ENCODE measurements around the gene IL17D. TPM values are rescaled to one million over a fixed set of nuclear protein-coding genes. Genes with fewer than 3 reads are reported as not detected.

The IL17D gene
- total RNA-seq, 3 donors from 2014 or later, result 0.73 to 6.7 (median 2.0) TPM

GRCh38 chr13:20717581-20718542 lies 14.4 kb downstream of the IL17D start:
- H3K27ac ChIP-seq, result no peak overlapping the region
- H3K27me3 ChIP-seq, result peaks cover 6 to 13% of the 10 kb centered on the region in 2 donors
- no peak for DNase-seq (ENCODE audit: low spot score in 2 of 2)
- intact Hi-C loops (cut with DNase I; ENCODE audit: low total_unique reads), result loop anchor here (10.0 kb wide), 1 partner anchor 127 kb away; no protein-coding TSS in a partner anchor
- no peak overlapping the region for H3K4me3 ChIP-seq
- H3K9me3 ChIP-seq, result no peaks in the 10 kb centered on the region
- H3K4me1 ChIP-seq, result peaks cover 0 to 3% of the 10 kb centered on the region in 2 donors
- no peaks in the 10 kb centered on the region for H3K36me3 ChIP-seq
- TF ChIP-seq POLR2AphosphoS5 (IDR thresholded peaks at IDR 0.05) (no peak), POLR2A (IDR thresholded peaks at IDR 0.05) (no peak)
- TF ChIP-seq, protein P1, sequence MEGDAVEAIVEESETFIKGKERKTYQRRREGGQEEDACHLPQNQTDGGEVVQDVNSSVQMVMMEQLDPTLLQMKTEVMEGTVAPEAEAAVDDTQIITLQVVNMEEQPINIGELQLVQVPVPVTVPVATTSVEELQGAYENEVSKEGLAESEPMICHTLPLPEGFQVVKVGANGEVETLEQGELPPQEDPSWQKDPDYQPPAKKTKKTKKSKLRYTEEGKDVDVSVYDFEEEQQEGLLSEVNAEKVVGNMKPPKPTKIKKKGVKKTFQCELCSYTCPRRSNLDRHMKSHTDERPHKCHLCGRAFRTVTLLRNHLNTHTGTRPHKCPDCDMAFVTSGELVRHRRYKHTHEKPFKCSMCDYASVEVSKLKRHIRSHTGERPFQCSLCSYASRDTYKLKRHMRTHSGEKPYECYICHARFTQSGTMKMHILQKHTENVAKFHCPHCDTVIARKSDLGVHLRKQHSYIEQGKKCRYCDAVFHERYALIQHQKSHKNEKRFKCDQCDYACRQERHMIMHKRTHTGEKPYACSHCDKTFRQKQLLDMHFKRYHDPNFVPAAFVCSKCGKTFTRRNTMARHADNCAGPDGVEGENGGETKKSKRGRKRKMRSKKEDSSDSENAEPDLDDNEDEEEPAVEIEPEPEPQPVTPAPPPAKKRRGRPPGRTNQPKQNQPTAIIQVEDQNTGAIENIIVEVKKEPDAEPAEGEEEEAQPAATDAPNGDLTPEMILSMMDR (IDR thresholded peaks at IDR 0.05), result no peak

- no peaks in the 10 kb centered on the region for H3K9me3 ChIP-seq
- H3K27me3 ChIP-seq, result peaks cover 6 to 13% of the 10 kb centered on the region in 2 donors
- no peak overlapping the region for H3K4me3 ChIP-seq
- TF ChIP-seq, protein P1 (IDR thresholded peaks at IDR 0.05), result no peak
- TF ChIP-seq POLR2AphosphoS5 (IDR thresholded peaks at IDR 0.05), result no peak
- TF ChIP-seq POLR2A (IDR thresholded peaks at IDR 0.05), result no peak
- no peak for DNase-seq (ENCODE audit: low spot score in 2 of 2)
- H3K4me1 ChIP-seq, result peaks cover 0 to 3% of the 10 kb centered on the region in 2 donors
- intact Hi-C loops (cut with DNase I; ENCODE audit: low total_unique reads), result loop anchor here (10.0 kb wide), 1 partner anchor 126 kb away; no protein-coding TSS in a partner anchor
- no peaks in the 10 kb centered on the region for H3K36me3 ChIP-seq
- H3K27ac ChIP-seq, result no peak overlapping the region
Observed at GRCh38 chr13:20718958-20719566, 15.6 kb downstream of the IL17D start.

- Histone ChIP-seq H3K27me3 (peaks cover 6 to 13% of the 10 kb centered on the region in 2 donors), H3K36me3 (no peaks in the 10 kb centered on the region), H3K27ac (no peak overlapping the region), H3K4me3 (no peak overlapping the region), H3K9me3 (no peaks in the 10 kb centered on the region), H3K4me1 (peaks cover 0 to 3% of the 10 kb centered on the region in 2 donors)
- no peak for DNase-seq (ENCODE audit: low spot score in 2 of 2)
- intact Hi-C loops (cut with DNase I; ENCODE audit: low total_unique reads), result loop anchor here (10.0 kb wide), 1 partner anchor 125 kb away; no protein-coding TSS in a partner anchor
- TF ChIP-seq, protein P1 (IDR thresholded peaks at IDR 0.05), result no peak
- TF ChIP-seq POLR2AphosphoS5 (IDR thresholded peaks at IDR 0.05) (no peak), POLR2A (IDR thresholded peaks at IDR 0.05) (no peak)
Observed at GRCh38 chr13:20719783-20720182, 16.3 kb downstream of the IL17D start.

DNA sequence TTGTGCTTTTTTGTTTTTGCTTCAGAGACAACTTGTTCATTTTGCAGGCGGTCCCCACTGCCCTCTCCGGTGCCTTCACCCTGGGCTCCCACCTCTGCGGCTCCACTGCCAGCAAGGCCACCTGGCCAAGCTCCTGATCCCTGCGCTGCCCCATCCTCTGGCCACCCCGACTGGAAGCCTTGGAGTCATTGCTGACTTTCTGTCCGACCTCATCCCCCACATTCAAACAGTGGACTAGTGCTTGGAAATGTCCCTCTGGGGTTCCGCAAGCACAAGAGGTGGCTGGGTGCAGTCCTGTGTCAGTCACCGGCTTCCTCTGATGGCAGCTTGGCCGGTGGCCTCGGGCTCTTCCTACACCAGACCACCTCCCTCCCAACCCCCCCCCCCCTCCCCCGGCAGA lies 17.0 kb downstream of the IL17D start:
- no peaks in the 10 kb centered on the region for H3K36me3 ChIP-seq
- no peaks in the 10 kb centered on the region for H3K9me3 ChIP-seq
- TF ChIP-seq, protein P1 (IDR thresholded peaks at IDR 0.05), result no peak
- no peak for TF ChIP-seq POLR2A (IDR thresholded peaks at IDR 0.05)
- no peak for TF ChIP-seq POLR2AphosphoS5 (IDR thresholded peaks at IDR 0.05)
- H3K4me3 ChIP-seq, result no peak overlapping the region
- peaks cover 6 to 13% of the 10 kb centered on the region in 2 donors for H3K27me3 ChIP-seq
- peaks cover 0 to 3% of the 10 kb centered on the region in 2 donors for H3K4me1 ChIP-seq
- no peak for DNase-seq (ENCODE audit: low spot score in 2 of 2)
- intact Hi-C loops (cut with DNase I; ENCODE audit: low total_unique reads), result no loop called here
- no peak overlapping the region for H3K27ac ChIP-seq
